ENCODE results near the gene PAF1. TPM values are rescaled to one million over a fixed set of nuclear protein-coding genes. Genes with fewer than 3 reads are reported as not detected.
"Not testable (repeated sequence)": the region's sequence is repeated elsewhere in the genome, so short reads cannot be mapped to it uniquely, and the experiment has no call there.

PAF1 gene
- total RNA-seq, 1 donor from 2014 or later: 34.8 TPM

- DNase-seq: no peak
- no peak for ATAC-seq
- intact Hi-C loops (cut with micrococcal nuclease): no loop called here
Observed at GRCh38 chr19:39388657-39389056, 2.2 kb downstream of the PAF1 start.

- DNase-seq (no peak), ATAC-seq (no peak)
- intact Hi-C loops (cut with micrococcal nuclease): no loop called here
Observed at GRCh38 chr19:39386557-39386956, 4.3 kb downstream of the PAF1 start.

DNA sequence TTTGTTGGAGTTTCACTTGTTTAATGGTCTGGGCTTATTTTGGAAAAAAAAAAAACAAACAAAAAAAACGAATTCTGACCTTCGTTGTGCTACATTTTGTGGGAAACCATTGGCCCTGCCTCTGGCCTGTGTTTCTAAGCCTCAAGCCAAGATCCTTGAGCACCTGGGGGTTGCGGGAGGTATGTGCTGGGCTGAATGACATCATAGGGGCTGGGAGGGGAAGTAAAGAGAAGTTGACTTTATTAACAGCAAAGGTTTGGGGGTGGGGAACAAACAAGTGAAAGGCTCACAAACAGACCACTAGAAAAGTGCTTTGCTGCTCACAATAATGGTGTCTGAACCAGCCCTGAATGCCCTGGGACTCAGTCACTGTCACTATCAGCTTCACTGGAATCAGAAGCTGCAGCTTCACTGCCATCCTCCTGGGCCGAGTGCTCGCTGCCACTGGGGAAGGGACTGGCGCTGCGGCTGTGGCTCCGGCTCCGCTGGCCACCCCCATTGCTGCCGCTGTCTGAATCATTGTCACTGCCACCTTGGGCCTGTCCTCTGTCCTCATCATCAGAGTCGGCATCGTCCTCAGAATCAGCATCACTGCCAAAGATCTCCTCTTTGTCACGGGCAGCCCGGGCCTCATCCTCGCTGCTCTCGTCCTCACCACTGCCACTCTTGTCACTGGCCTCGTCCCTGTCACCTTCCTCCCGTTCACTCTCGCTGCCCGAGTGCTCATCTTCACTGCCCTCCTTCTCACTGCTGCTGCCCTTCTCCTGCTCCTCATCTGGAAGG, 5.1 kb downstream of the PAF1 start:
- no peak for ATAC-seq
- intact Hi-C loops (cut with micrococcal nuclease): no loop called here

DNA sequence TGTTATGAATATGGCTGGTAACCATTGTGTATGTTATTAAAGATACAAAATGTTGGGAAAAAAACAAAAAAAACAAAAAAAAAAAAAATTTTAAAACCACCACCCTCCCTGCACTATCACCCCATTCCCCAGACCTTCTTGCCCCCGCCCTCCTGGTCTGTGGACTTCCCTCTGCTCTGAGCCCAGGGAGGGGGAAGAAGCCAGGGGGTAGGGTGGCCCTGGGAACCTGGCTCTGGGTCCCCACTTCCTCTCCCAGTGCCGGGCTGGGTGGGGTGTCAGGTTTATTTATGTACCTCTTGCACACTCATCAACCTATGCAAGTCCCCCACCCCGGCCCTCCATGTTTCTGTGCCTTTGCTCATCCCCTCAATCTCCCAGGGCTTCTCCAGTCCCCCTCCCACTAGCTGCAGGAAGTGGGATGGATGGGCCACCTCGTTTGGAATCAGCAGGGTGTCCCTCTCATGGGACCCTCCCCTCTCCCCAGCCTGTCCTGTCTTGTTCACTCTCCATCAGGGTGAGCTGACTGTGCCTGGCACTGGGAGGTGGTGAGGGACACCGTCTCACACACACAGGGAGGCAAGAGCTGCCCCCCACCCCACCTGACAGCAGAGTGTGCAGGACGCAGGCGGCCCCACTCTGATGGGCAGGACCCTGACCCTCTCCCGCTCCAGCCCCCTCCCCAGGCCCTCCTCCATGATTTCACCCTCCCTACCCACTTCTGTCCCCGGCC, 5.9 kb downstream of the PAF1 start:
- no peak for ATAC-seq
- intact Hi-C loops (cut with micrococcal nuclease): no loop called here
- no peak for DNase-seq

More for the DNA sequence above, 5.1 kb downstream of the PAF1 start:
- no peak for DNase-seq

DNA sequence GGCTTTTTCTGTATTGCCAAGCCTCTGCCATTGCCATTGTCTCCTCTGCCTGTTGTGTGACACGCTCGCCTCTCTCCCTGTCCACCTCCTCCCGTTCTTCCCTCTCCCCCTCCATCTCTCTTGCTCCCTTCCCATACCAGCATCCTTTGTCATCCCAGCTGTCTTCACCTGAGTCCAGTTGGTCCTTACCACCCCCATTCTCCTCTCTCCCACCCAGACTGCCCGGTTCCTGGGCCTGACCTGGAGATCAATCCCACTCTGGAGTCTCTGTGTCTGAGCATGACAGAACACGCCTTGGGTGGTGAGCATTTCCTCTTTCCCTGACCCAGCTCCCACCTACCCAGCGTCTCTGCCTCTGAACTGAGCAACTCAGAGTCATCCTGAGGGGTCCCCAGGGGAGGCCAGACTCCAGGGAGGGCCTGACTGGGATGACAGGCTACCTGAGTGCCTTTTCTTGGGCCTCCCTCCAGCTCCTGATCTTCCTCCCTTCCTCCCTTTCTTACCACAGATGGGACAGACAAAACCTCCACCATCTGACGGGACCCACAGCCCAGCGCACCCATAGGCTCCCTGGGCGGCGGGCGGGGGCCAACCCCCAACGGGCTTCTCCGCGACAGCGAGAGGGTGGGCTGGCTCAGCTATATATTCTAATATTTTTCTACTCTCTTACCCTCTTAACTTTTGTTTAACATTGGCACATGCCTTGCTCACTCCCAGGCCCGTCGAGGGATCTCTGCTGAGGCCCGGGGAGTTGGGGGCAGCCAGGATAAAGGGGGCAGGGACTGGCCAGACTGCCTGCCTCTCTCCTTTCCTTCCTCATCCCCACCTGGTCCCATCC, 7.7 kb downstream of the PAF1 start:
- ATAC-seq (no peak), DNase-seq (no peak)
- intact Hi-C loops (cut with micrococcal nuclease): no loop called here

GRCh38 chr19:39381910-39382611, 8.8 kb downstream of the PAF1 start:
- ATAC-seq: no peak

GRCh38 chr19:39380521-39381502, 10.1 kb downstream of the PAF1 start:
- ATAC-seq (no peak), DNase-seq (no peak)
- intact Hi-C loops (cut with micrococcal nuclease): no loop called here

More at GRCh38 chr19:39381910-39382611, 8.8 kb downstream of the PAF1 start:
- no peak for DNase-seq
- intact Hi-C loops (cut with micrococcal nuclease): no loop called here

- intact Hi-C loops (cut with micrococcal nuclease): no loop called here
- no peak for DNase-seq
Observed at GRCh38 chr19:39379865-39380396, 11.0 kb downstream of the PAF1 start.

DNA sequence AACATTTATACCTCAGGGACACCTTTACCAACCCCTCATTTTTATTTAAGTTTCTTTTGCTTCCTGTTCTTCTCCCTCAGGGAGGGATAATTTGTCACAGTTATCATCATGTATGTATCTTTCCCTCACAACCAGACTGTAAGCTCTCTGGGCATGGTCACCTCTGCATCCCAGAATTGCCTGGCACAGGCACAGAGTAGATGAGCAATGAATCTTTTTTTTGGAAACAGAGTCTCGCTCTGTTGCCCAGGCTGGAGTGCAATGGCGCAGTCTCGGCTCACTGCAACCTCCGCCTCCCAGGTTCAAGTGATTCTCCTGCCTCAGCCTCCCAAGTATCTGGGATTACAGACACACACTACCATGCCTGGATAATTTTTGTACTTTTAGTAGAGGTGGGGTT, 11.5 kb downstream of the PAF1 start:
- ATAC-seq; DNase-seq; intact Hi-C loops (cut with micrococcal nuclease): not testable (repeated sequence)

More at GRCh38 chr19:39379865-39380396, 11.0 kb downstream of the PAF1 start:
- ATAC-seq: no peak

GRCh38 chr19:39377373-39378362, 13.2 kb downstream of the PAF1 start:
- intact Hi-C loops (cut with micrococcal nuclease): no loop called here
- no peak for DNase-seq
- ATAC-seq: no peak

DNA sequence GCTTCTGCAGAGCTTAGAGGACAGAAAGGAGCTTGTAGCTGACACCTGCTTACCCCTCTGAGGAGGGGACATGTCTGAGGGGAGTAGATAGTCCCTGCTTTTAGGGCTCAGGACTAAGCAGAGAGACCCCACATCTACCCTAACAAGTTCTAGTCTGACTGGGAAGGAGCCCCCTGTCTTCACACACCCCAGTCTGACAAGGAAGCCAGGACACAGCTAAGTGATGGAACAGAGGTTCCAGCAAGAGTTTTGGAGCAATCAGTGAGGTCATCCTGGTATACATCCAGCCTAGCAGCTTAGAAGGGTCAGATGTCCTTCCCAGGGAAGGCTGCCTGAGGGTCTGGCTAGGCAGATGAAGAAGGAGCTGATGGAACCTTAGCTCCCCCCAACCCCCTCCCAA, 15.0 kb downstream of the PAF1 start:
- DNase-seq (no peak), ATAC-seq (no peak)
- intact Hi-C loops (cut with micrococcal nuclease): no loop called here

GRCh38 chr19:39372941-39373340, 18.0 kb downstream of the PAF1 start:
- ATAC-seq (peak; percentile 50), DNase-seq (no peak)
- intact Hi-C loops (cut with micrococcal nuclease): no loop called here

DNA sequence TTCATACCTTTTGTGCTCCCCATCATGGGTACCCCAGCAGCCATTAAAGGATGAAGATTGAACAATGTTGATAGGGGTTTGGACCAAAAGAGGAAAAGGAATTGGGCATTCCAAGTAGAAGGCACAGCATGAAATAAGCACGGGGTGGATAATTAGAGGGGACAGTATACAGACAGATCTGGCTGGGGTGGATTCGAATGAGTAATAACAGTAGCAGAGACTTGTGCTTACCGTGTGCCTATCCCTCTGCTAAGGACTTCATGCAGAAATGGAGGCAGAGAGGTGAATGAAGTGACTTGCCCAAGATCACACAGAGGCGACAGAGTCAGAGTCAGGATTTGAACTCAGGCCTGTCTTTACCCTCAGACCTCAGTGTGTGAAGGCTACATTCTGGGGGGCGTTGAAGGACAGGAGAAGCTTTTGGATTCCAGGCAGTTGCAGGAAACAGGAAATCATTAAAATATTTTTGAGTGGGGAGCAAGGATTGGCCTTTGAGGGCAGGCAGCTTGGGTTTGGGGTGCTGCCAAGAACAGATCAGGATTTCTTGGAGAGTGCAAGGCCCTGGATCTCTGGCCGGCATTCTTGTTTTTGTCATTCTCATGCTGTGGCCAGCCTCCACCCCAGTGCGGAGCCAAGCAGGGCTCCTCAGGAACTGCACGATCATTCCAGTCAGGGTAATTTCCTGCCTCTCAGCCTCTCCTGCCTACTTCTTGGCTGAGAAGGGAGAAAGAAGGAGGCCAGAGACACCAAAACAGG, 18.7 kb downstream of the PAF1 start:
- DNase-seq (peak; percentile 83), ATAC-seq (peak; percentile 96)
- intact Hi-C loops (cut with micrococcal nuclease): no loop called here

- intact Hi-C loops (cut with micrococcal nuclease): no loop called here
- DNase-seq (no peak), ATAC-seq (no peak)
Observed at GRCh38 chr19:39370735-39371134, 20.2 kb downstream of the PAF1 start.

DNA sequence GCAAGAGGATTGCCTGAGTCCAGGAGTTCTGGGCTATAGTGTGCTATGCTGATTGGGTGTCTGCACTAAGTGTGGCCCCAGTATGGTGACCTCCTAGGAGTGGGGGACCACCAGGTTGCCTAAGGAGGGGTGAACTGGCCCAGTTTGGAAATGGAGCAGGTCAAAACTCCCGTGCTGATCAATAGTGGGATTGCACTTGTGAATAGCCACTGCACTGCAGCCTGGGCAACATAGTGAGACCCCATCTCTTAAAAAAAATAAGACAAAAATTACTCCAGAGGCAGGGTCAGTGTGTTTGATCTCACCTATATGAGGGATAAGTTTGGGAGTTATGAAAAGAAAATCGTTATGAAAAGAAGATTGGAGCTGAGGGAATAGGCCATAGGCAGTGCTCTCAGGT, 21.7 kb downstream of the PAF1 start:
- intact Hi-C loops (cut with micrococcal nuclease): no loop called here
- no peak for ATAC-seq
- DNase-seq: no peak

GRCh38 chr19:39365531-39365930, 25.4 kb downstream of the PAF1 start:
- ATAC-seq (no peak), DNase-seq (no peak)
- intact Hi-C loops (cut with micrococcal nuclease): no loop called here
